Muscle layer of duodenum (tissue), 2 donors: ENCODE data around the gene PHACTR3.

ENCODE experiments used
- H3K27ac ChIP-seq: one replicate; pipeline ENCODE4 v1.7.0; 2013; ENCODE audit warnings: mild to moderate bottlenecking, low read length
- H3K27me3 ChIP-seq: one replicate; pipeline ENCODE4 v1.7.0; 2013; ENCODE audit warnings: low read depth, mild to moderate bottlenecking, control low read depth, low read length
- H3K36me3 ChIP-seq, 2 donors: one replicate each; pipeline ENCODE4 v1.7.0; 2013; ENCODE audit warnings: low read length in 2 of 2, control low read depth in 1 of 2, mild to moderate bottlenecking in 1 of 2; ENCODE audit not compliant: insufficient read depth in 2 of 2, control insufficient read depth in 1 of 2
- H3K4me1 ChIP-seq, 2 donors: one replicate each; pipeline ENCODE4 v1.7.0; 2013; ENCODE audit warnings: low read length in 2 of 2, mild to moderate bottlenecking in 2 of 2, control low read depth in 1 of 2, moderate library complexity in 1 of 2; ENCODE audit not compliant: insufficient read depth in 2 of 2, control insufficient read depth in 1 of 2
- H3K4me3 ChIP-seq, 2 donors: one replicate each; pipeline ENCODE4 v1.7.0; 2013; ENCODE audit warnings: low read length in 2 of 2, low read depth in 1 of 2, mild to moderate bottlenecking in 1 of 2
- H3K9me3 ChIP-seq, 2 donors: one replicate each; pipeline ENCODE4 v1.7.0; 2013; ENCODE audit warnings: low read length in 2 of 2, control low read depth in 1 of 2, mild to moderate bottlenecking in 1 of 2; ENCODE audit not compliant: control insufficient read depth in 1 of 2
- donor health status: healthy.

The PHACTR3 gene

GRCh38 chr20:59598625-59599310 is 5.6 kb upstream of the PHACTR3 start:
- Histone ChIP-seq H3K9me3 (no peaks in the 10 kb centered on the region), H3K36me3 (no peaks in the 10 kb centered on the region), H3K27me3 (peaks cover 29% of the 10 kb centered on the region), H3K27ac (no peak overlapping the region), H3K4me3 (no peak overlapping the region), H3K4me1 (no peaks in the 10 kb centered on the region)

- Histone ChIP-seq H3K36me3 (no peaks in the 10 kb centered on the region), H3K4me3 (no peak overlapping the region), H3K4me1 (peaks cover 0 to 6% of the 10 kb centered on the region in 2 donors), H3K9me3 (no peaks in the 10 kb centered on the region), H3K27me3 (peaks cover 29% of the 10 kb centered on the region), H3K27ac (no peak overlapping the region)
Observed at GRCh38 chr20:59599941-59600340, 4.4 kb upstream of the PHACTR3 start.

- Histone ChIP-seq H3K27me3 (peaks cover 29% of the 10 kb centered on the region), H3K4me3 (no peak overlapping the region), H3K4me1 (peaks cover 0 to 11% of the 10 kb centered on the region in 2 donors), H3K9me3 (no peaks in the 10 kb centered on the region), H3K36me3 (no peaks in the 10 kb centered on the region), H3K27ac (no peak overlapping the region)
Observed at GRCh38 chr20:59600472-59600871, 3.9 kb upstream of the PHACTR3 start.

GRCh38 chr20:59602546-59603080 is 1.7 kb upstream of the PHACTR3 start:
- no peaks in the 10 kb centered on the region for H3K36me3 ChIP-seq
- H3K4me3 ChIP-seq, result no peak overlapping the region
- peaks cover 0 to 13% of the 10 kb centered on the region in 2 donors for H3K4me1 ChIP-seq
- peaks cover 40% of the 10 kb centered on the region for H3K27me3 ChIP-seq
- H3K27ac ChIP-seq, result no peak overlapping the region
- H3K9me3 ChIP-seq, result no peaks in the 10 kb centered on the region

GRCh38 chr20:59603176-59603575 is 1.2 kb upstream of the PHACTR3 start:
- Histone ChIP-seq H3K4me1 (peaks cover 0 to 13% of the 10 kb centered on the region in 2 donors), H3K9me3 (no peaks in the 10 kb centered on the region), H3K27ac (no peak overlapping the region), H3K27me3 (peaks cover 40% of the 10 kb centered on the region), H3K36me3 (no peaks in the 10 kb centered on the region), H3K4me3 (no peak overlapping the region)

GRCh38 chr20:59604741-59605600 is 631 bp downstream of the PHACTR3 start:
- Histone ChIP-seq H3K27ac (no peak overlapping the region), H3K4me1 (peaks cover 0 to 13% of the 10 kb centered on the region in 2 donors), H3K27me3 (peaks cover 38% of the 10 kb centered on the region), H3K4me3 (peak overlapping the region in 1 of 2 donors; percentile 51), H3K9me3 (no peaks in the 10 kb centered on the region), H3K36me3 (no peaks in the 10 kb centered on the region)

GRCh38 chr20:59605601-59606364 is 1.4 kb downstream of the PHACTR3 start:
- Histone ChIP-seq H3K9me3 (no peaks in the 10 kb centered on the region), H3K4me3 (peak overlapping the region in 1 of 2 donors; percentile 51), H3K27me3 (peaks cover 38% of the 10 kb centered on the region), H3K4me1 (peaks cover 0 to 13% of the 10 kb centered on the region in 2 donors), H3K36me3 (no peaks in the 10 kb centered on the region), H3K27ac (no peak overlapping the region)

- Histone ChIP-seq H3K4me3 (no peak overlapping the region), H3K36me3 (no peaks in the 10 kb centered on the region), H3K9me3 (no peaks in the 10 kb centered on the region), H3K27me3 (peaks cover 38% of the 10 kb centered on the region), H3K27ac (no peak overlapping the region), H3K4me1 (peaks cover 0 to 13% of the 10 kb centered on the region in 2 donors)
Observed at GRCh38 chr20:59606566-59606965, 2.2 kb downstream of the PHACTR3 start.

GRCh38 chr20:59608396-59608795 is 4.1 kb downstream of the PHACTR3 start:
- H3K27me3 ChIP-seq, result peaks cover 26% of the 10 kb centered on the region
- H3K4me3 ChIP-seq, result no peak overlapping the region
- no peaks in the 10 kb centered on the region for H3K36me3 ChIP-seq
- H3K9me3 ChIP-seq, result no peaks in the 10 kb centered on the region
- no peak overlapping the region for H3K27ac ChIP-seq
- H3K4me1 ChIP-seq, result peaks cover 0 to 13% of the 10 kb centered on the region in 2 donors

GRCh38 chr20:59608871-59609270 is 4.5 kb downstream of the PHACTR3 start:
- Histone ChIP-seq H3K9me3 (no peaks in the 10 kb centered on the region), H3K4me1 (peaks cover 0 to 13% of the 10 kb centered on the region in 2 donors), H3K27ac (no peak overlapping the region), H3K27me3 (peaks cover 22% of the 10 kb centered on the region), H3K4me3 (no peak overlapping the region), H3K36me3 (no peaks in the 10 kb centered on the region)

GRCh38 chr20:59611286-59611685 is 6.9 kb downstream of the PHACTR3 start:
- Histone ChIP-seq H3K4me1 (no peaks in the 10 kb centered on the region), H3K4me3 (no peak overlapping the region), H3K27ac (no peak overlapping the region), H3K27me3 (peaks cover 18% of the 10 kb centered on the region), H3K9me3 (no peaks in the 10 kb centered on the region), H3K36me3 (no peaks in the 10 kb centered on the region)
